Embryonic facial prominence (tissue), 1 donor: ENCODE data around the gene BABAM1.

ENCODE experiments used
- DNase-seq: peaks from one replicate; pipeline ENCODE4 v3.0.0-alpha.2; 2016; ENCODE audit errors: extremely low spot score

Gene BABAM1

DNA sequence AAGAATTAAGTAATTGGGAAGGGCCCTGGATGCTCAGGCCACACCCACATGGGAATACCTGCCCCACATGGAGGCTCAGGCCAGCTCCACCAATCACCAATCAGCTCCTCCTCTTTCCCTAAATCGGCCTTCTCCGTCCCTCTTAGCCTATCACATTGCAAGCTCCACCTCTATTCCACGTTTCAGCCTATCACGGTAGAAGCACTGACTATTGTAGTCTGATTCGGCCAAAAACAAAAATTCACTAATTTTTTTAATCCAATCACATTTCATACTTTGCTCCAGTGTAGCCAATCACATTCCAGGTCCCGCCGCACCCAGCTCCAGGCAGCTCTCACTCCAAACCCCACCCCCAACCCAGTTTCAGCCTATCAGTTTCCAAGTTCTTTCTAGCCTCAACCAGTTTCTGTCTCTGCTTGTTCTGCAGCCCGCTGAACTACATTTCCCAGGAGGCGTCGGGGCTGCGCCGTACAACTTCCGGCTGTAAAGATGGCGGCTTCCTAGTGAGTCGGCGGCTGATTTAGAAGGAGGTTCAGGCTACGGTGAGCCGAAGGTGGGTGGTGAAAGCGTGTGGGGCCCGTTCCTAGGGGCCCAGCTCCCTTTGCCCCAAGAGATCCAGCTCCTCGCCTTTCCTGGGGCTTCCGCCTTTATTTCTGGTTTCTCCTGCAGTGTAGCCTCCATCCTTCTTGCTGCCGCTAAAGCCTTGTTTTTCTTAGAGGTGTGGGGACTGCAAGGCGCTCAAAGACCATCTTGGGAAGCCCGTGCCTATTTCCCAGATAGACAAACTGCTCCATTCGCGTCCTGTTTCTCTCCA, at the start of gene BABAM1:
Gene BABAM1 (plus strand): TSS at position 469 of the 814 bp plus-strand sequence. CDS start 1,364 bp downstream, outside the sequence.
- peak; percentile 96 for DNase-seq

DNA sequence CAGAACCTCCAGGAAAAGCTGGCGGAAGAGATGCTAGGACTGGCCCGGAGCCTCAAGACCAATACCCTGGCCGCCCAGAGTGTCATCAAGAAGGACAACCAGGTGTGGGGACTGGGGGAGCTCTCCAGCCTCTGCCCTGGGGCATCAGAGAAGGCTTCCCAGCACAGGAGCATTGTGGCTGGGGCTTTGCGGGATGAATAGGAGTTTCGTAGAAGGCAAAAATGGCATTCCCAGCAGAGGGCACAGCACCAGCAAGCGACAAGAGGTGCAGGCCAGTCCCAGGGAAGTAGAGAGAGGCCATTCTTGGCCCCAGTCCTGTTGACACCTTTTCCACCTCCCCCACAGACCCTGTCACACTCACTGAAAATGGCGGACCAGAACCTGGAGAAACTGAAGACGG, 48.0 kb upstream of the BABAM1 start:
- no peak for DNase-seq

DNA sequence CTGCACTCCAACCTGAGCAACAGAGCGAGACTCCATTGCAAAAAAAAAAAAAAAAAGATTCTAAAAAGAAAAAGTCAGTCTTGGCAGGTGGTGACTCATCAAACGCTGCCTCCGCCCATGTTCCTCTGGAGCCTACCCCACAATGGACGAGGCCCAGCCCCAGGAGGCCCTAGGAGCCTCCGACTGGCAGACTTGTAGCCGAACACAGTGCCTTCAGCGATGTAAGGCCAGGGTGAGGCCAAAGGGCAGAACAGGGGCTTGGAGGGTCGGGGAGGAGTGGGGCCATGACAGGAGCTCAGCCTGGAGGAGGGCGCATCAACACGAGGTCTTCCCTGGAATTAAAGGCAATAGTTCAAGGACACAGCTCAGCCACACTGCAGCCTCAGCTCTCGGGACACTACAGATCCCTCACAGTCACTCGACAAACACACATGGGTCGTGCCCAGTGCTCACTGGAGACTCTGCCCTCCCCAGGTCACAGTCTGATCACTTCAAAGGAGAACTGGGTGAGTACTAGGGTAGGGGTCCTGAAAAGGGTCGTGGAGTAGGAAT, 47.0 kb upstream of the BABAM1 start:
- no peak for DNase-seq

- no peak for DNase-seq
Observed at GRCh38 chr19:17225053-17225452, 42.2 kb upstream of the BABAM1 start.

DNA sequence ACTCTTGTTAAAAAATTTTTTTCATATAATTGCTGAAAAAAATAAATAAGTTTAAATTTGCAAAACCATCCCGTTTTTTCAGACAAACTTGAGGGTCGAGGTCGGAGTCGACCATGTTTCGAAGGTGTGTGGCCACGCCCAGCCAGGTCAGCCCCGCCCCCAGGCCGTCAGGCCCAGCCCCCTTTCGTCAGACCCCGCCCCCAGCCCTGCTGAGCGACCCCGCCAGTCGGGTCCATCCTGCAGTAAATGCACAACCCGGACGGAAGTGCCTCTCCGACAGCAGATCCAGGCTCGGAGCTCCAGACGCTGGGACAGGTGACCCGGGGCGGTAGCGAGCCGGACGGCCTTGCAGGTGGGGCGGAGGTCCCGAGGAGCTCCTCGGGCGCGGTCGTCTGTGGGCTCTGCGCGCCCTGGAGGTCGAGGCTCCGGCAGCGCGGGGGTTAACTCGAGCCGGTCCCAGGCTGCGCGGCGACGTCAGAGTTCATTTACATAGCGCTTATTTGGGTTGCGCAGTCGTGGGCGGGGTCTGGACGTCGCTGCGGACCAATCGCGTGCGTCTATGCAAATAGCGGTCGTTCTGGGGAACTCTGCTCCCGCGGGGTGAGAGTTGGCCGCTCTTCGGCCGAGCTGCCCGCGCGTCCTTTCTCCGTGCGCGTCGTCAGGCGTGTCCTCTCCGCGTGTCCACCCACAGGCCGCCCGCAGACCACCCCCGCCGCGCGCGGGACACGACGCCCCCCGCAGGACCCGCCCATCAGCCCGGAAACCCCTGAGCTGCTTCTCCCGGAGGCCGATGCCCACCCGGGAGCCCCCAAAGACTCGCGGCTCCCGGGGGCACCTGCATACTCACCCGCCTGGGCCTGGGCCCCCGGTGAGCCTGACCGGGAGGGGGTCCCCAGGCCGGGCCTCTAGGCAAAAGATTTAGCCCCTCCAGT, 41.0 kb upstream of the BABAM1 start, which contains the start of gene OCEL1:
Gene OCEL1 (plus strand): TSS at position 225 of the 932 bp plus-strand sequence. CDS start 22 bp downstream, at position 247.
- DNase-seq = peak; percentile 92

- no peak for DNase-seq
Observed at GRCh38 chr19:17227798-17228367, 39.4 kb upstream of the BABAM1 start.

GRCh38 chr19:17229890-17230289, 37.4 kb upstream of the BABAM1 start:
- no peak for DNase-seq

DNA sequence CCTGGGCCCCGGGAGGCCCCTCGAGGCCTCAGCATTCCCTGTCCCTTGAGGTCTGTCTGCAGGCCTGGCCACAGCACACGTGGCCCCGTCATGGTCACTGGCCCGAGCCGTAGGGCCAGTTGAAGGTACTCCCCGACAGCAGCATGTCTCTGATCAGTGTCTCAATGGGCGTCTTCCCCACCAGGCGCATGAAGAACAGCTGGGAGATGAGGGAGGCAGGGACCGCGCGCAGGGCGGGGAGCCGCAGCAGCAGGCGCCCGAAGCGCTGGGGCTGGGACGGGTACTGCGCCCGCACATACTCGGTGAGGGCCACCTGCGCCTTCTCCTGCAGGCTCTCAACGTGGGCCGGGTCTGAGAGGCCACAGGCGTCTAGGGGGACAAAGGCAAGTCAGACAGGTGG, 35.0 kb upstream of the BABAM1 start:
- DNase-seq = no peak

GRCh38 chr19:17234911-17235299, 32.3 kb upstream of the BABAM1 start:
- DNase-seq = peak; percentile 5

- DNase-seq = peak; percentile 6
Observed at GRCh38 chr19:17235300-17235970, 31.8 kb upstream of the BABAM1 start.

DNA sequence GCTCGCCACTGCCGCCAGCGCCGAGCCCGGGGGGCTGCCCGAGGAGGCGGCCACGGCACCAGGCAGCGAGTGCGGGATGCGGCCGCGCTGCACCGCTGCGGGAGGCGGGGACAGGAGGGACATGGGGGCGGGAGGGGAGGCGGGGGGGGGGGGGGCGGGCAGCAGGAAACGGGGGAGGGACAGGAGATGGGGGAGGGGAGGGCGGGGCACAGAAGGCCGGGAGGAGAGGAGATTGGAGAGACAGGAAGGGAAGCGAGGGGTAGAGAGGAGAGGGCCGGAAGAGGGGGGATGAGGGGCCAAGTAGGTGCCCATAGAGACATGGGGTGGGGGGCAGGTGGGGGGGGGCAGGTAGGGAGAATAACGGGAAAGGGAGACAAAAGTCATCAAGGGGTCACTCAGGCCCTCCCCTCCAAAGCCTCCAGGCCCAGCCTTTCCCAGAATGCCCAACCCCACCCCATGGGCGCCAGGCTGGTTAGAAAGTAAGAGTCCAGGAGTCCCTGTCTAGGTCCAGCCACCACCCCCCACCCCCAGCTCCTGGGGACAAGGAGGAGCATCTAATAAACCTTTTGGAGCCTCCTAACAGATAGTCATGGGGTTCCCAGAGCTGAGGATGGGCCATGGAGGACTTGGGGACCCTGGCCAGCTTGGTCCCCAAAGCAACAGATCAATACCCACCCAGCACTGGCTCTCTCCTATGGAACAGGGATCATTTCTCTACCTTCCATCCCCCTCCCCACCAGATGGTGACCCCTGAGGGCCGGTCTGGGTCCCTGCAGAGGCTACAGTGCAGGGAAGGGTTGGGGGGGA, 31.1 kb upstream of the BABAM1 start:
- no peak for DNase-seq

DNA sequence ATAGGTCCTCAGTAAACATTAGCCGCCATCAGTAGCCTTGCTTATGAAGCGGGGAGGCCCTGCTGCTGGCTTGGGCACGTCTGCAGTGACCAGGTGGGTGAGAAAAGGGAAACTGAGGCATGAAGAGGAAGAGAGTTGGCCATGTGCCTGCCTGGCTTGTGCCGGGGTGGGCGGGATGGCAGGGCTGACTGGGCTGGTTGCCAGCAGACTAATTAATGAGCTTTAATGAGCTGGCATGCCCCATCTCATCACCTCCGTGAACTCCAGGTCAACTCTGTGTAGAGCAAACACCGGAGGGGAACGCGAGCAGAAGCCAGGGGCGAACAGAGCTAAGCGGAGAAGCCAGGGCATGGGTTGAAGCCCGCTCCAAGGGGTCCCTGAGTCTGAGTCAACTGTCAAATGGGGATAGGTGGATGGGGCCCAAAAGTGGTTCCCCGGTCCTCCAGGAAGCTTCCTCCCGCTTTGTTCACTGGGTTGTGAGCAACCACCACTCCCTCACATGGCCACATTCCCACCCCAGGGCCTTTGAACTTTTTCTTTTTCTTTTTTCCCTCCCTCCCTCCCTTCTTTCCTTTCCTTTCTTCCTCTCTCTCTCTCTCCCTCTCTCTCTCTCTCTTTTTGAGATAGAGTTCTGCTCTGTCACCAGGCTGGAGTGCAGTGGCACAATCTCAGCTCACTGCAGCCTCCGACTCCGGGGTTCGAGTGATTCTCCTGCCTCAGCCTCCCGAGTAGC, 30.3 kb upstream of the BABAM1 start:
- DNase-seq = no peak

DNA sequence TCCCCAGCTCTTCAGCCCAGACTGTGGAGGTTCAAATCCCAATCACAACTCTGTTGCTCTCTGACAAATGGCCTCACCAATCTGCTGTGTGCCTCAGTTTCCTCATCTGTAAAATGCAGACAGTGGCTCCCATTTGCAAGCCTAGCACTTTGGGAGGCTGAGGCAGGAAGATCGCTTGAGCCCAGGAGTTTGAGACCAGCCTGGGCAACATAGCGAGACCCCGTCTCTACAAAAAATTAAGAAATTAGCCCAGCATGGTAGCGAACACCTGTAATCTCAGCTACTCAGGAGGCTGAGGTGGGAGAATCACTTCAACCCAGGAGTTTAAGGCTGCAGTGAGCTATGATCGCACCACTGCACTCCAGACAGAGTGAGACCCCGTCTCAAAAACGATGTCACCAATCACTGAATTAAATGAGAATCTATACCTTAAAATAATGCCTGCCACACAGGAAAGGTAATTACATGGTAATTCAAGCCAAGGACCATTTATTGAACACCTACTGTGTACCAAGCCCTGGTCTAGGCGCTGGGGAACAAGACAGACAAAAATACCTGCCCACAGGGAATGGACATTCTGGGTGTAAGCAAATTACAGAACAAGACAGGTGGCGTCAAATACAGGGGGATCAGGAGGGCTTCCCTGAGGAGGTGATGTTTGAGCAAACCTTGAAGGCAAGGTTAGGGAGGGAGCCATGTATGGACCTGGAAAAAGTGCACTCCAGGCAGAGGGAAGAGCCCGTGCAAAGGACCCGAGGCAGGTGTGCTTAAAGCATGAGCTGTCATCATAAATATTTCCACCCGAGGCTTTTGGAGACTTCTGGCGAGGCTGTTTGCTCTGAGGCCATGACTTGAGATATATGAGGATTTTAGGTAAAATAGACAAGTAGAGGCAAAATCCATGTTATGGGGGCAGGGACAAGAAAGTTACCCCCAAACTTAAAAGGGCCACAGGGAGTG, 29.2 kb upstream of the BABAM1 start:
- DNase-seq = no peak

DNA sequence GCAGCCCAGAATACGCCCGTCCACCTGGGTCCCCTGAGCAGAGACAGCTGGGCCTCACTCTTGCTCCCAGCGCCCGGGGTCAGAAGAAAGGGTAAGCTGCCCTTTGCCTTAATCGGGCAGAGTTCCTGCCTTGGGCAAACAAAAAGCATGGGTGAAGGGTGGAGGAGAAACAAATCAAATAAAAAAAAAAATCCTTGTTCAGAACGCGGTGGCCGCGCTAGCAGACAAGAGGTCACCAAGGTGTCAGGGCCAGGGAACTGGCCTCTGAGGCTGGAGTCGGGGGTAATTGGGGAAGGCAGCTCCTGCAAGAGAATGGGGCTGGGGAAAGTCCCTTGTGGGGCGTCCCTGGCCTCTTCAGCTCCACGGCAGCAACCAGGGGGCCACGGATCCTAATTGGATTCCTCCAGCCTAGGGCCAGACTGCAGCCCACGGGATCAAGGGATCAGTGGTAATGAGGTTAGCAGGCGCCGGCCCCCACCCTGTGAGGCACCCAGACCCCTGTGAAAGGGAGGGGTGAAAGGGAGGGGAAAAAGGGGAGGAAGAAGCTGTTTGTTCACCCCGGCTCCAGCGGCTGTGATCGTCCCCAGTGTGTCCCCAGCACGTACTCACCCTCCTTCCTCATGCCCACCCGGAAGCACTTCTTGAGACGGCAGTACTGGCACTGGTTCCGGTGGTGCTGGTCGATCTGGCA, 27.0 kb upstream of the BABAM1 start:
- DNase-seq = no peak

- no peak for DNase-seq
Observed at GRCh38 chr19:17240826-17241399, 26.3 kb upstream of the BABAM1 start.

DNA sequence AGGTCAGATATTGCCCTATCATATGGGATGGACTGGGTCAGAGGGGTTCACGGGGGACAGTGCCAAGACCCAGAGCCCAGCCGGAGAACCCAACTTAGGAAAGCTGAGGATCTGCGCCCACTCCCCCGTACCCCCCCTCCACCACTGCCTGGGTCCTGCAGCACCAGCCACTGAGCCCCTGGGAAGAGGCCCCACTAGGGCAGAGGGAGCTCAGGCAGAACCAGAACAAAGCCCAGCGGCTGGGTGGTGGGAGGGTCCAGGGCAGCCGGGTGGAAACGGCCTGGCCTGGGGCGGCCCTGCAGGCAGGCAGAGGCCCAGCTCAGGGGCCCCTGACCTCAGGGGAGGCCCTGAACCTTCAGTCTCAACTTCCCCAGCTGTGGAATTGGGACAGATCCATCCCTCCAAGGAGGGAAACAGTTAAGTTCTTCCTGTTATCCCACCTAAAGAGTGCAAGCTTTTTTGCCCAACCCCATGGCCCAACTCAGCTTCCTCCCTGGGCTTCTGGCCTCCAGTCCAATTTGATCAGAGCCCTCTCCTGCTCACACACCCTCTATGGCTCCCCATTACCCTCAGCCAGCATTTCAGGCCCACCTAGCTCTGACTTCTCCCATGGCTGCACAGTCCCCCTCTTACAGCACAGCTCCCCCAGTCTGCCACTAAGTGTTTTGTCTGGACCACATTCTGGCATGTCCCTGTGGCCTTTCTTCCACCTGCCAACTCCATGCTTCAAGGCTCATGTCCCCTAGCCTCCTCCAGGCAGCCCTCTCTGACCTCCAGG, 24.6 kb upstream of the BABAM1 start:
- DNase-seq = no peak
